G401.6 (cell line): Measurements from ENCODE around the gene CABCOCO1.
"Not testable (repeated sequence)": the region's sequence is repeated elsewhere in the genome, so short reads cannot be mapped to it uniquely, and the experiment has no call there.

Experiments used
- FAIRE-seq: peaks from 2 replicates; lab custom pipeline; 2012; peaks lifted over from hg19 to GRCh38; lab: Jason Lieb, UNC

CABCOCO1 gene

GRCh38 chr10:61642676-61643075 lies 20.1 kb upstream of the CABCOCO1 start:
- FAIRE-seq, result no peak

- no peak for FAIRE-seq
These were observed 19.4 kb upstream of the CABCOCO1 start for GRCh38 chr10:61643316-61643751.

- FAIRE-seq, result no peak
These were observed 9.0 kb upstream of the CABCOCO1 start for GRCh38 chr10:61653699-61654098.

GRCh38 chr10:61655335-61655851 lies 7.3 kb upstream of the CABCOCO1 start:
- FAIRE-seq, result no peak

DNA sequence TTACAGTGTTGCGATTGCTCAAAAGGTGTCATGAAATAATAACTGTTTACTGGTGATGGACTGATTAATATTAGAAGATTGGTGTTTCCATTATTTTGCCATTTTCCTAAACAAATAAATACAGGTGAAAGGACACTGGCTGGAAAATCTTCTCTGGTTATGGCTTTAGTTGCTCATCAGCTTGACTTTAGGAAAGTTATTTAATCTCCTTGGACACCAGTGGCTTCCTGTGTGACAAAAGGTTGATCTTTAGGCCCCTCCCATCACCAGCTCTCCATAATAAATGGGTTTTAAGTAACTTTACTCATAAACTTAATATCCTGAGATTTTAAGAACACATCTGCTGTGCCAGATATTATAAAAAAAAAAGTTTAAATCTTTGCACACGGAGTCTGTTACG lies 737 bp downstream of the CABCOCO1 start:
- no peak for FAIRE-seq

GRCh38 chr10:61664985-61665384 lies 2.3 kb downstream of the CABCOCO1 start:
- FAIRE-seq, result no peak

- FAIRE-seq, result no peak
These were observed 6.5 kb downstream of the CABCOCO1 start for GRCh38 chr10:61669161-61669725.

DNA sequence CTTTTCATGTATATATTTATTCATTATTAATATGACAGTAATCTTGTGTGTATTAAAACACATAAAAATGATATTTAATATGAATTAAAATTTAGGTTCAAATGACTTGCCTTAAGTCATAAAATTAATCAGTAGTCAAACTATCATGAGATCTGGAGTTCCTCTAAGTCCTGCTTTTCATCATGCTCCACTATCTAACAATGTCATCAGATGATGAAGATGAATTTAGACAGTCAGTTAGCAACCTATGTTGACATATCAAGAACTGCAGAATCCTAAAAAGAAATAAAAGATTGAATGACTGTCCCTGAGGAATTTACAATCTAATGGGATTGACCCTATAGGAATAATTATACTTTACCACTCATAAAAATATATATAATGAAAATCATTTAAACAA lies 7.1 kb downstream of the CABCOCO1 start:
- FAIRE-seq, result no peak

DNA sequence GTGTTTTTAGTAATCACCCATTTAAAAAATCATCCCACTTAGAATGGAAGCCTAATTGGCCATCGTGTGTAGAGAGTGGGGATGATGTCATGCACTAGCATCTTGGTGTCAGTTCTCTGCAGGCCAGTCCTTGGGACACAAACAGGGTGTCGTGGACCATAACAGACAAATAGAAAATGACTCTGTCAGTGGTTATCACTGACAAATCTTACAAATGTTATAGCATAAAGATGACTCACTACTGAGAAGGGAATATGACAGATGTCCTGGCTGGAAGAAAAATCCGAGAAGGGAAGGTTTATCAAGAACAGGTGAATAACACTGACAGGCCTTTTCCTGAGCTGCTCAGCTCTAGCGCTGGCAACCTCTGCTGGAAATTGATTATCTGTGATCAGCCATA lies 10.6 kb downstream of the CABCOCO1 start:
- FAIRE-seq, result no peak

GRCh38 chr10:61682323-61682722 lies 19.6 kb downstream of the CABCOCO1 start:
- FAIRE-seq, result no peak

DNA sequence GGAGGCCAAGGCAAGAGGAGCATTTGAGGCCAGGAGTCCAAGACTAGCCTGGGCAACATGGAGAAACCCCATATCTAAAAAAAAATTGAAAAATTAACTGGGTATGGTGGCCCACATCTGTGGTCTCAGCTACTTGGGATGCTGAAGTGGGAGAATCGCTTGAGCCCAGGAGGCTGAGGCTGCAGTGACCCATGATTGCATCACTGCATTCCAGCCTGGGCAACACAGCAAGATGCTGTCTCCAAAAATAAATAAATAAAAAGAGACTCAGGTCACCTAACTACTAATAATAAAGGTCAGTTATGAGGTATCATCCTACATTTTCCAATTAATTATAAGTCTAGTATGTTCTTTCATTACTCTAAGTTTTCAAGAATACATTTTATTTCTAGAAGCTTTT lies 20.6 kb downstream of the CABCOCO1 start:
- no peak for FAIRE-seq

GRCh38 chr10:61684894-61685507 lies 22.3 kb downstream of the CABCOCO1 start:
- FAIRE-seq, result no peak

DNA sequence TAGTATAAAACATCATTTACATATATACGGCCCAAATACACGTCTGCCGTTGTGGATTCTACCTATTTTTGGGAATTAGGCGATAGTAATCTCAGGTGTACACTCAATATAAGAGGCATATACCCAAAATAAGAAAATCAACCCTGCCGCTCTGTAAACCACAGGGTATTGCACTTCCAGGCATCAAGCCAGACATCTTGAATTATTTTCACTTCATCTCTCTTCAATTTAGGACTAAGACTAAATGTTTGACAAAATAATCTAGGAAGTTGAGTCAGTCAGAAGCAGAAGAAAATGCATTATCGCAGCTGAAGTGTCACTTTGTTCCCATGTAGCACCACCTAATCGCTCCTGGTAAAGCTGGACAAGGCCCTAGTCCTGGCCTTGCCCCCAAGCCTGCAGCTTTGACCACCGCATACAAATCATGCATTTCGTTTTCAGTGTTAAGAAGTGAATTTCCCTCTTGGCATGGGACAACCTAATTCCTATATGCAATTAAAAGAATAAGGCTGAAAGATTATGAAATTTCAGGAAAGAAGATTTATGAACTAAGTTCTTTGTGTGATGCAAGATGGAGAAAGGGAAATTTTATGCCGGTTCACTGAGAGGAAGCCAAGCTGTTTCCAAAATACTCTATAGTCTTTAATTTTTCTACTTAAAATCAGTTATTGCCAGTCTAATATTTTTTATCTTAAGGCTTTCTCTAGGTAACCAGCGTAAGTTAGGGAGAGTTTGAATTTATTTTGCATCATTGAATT lies 26.0 kb downstream of the CABCOCO1 start:
- FAIRE-seq, result no peak

GRCh38 chr10:61691667-61692066 lies 28.9 kb downstream of the CABCOCO1 start:
- FAIRE-seq, result not testable (repeated sequence)

DNA sequence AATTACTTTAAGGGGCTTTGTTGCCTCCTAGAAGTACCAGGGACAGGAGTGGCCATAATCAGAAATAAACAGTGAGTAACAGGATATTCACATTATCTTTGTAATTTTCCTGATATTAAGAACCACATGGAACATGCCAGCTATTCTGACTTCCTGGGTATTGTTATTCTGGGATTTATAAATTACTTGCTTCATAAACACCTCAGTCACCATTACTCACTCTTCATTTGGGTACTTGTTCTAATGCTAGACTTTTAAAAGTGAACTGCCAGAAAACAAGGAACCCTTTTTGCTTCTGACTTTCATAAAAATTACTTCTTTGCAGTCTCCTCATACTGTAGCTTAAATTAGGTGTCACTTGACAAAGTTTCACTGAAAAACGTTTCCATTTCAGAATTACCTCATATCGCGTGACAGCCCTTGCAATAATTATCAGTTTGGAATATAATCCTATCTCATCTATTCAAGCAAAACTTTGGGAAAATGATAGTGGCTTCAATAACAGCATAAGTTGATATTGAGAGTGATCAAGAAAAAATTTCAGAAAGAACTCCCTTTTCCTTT lies 29.8 kb downstream of the CABCOCO1 start:
- FAIRE-seq, result no peak

- FAIRE-seq, result no peak
These were observed 36.4 kb downstream of the CABCOCO1 start for GRCh38 chr10:61698968-61699655.

- FAIRE-seq, result no peak
These were observed 38.5 kb downstream of the CABCOCO1 start for GRCh38 chr10:61701055-61701705.

GRCh38 chr10:61701706-61702105 lies 39.0 kb downstream of the CABCOCO1 start:
- no peak for FAIRE-seq

- no peak for FAIRE-seq
These were observed 39.9 kb downstream of the CABCOCO1 start for GRCh38 chr10:61702584-61702983.

- FAIRE-seq, result no peak
These were observed 42.4 kb downstream of the CABCOCO1 start for GRCh38 chr10:61705022-61705613.

DNA sequence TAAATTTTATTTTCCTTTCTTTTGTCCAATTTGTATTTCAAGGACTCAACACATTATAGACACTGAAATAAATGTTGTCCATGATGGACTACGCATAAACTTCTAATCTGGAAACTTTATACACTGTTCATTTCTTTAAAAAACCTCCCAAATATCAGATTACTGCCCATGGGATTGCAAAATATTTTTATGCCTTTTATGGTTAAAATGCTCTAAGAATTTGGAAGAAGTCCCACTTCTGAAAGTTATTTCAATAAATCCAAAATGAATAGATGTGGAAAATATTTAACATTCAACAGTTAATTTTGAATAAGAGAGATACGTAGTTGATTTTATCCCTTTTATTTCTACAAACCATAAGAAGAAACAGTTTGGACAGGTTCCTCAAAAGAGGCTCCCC lies 46.1 kb downstream of the CABCOCO1 start:
- FAIRE-seq, result no peak

GRCh38 chr10:61712105-61712504 lies 49.4 kb downstream of the CABCOCO1 start:
- not testable (repeated sequence) for FAIRE-seq
